Right lobe of liver (tissue), 6 donors: ENCODE data around the gene CCL8. TPM values are rescaled to one million over a fixed set of nuclear protein-coding genes. Genes with fewer than 3 reads are reported as not detected.
"Not testable (repeated sequence)": the region's sequence is repeated elsewhere in the genome, so short reads cannot be mapped to it uniquely, and the experiment has no call there.

Source experiments
- ATAC-seq, 4 donors: fragments of 200-7000 bp; cut with Tn5 transposase; one replicate each; pipeline ENCODE4 v1.9.1; 2020; ENCODE audit warnings: mild to moderate bottlenecking in 4 of 4, moderate library complexity in 4 of 4
- DNase-seq, 3 donors: peaks; one replicate each; pipeline ENCODE4 v3.0.0-alpha.2; 2020
- H3K27ac ChIP-seq, 3 donors: fragments of 200-600 bp; one replicate each; pipeline ENCODE4 v1.8.0; 2022
- H3K27me3 ChIP-seq, 2 donors: fragments of 200-600 bp; one replicate each; pipeline ENCODE4 v1.8.0; 2022
- H3K36me3 ChIP-seq, 4 donors: fragments of 200-600 bp; sonication (generic) in 1 of 4; one replicate each; pipeline versions ENCODE4 v1.5.1 to v1.8.0; 2017 to 2022; ENCODE audit warnings: control low read depth in 1 of 4
- H3K4me1 ChIP-seq, 4 donors: fragments of 200-600 bp; sonication (generic) in 1 of 4; one replicate each; pipeline versions ENCODE4 v1.5.1 to v1.8.0; 2017 to 2022; ENCODE audit warnings: control low read depth in 1 of 4
- H3K4me3 ChIP-seq, 3 donors: fragments of 200-600 bp; one replicate each; pipeline ENCODE4 v1.8.0; 2022
- H3K9me3 ChIP-seq, 4 donors: fragments of 200-600 bp; sonication (generic) in 1 of 4; one replicate each; pipeline versions ENCODE4 v1.5.1 to v1.8.0; 2017 to 2022; ENCODE audit warnings: control low read depth in 1 of 4
- CTCF ChIP-seq, 4 donors: fragments of 200-600 bp in 3 of 4; fragments of 450-650 bp in 1 of 4; IDR thresholded peaks; one replicate each; pipeline versions ENCODE4 v1.5.1 to v1.8.0; 2016 to 2022; ENCODE audit warnings: antibody characterized with exemption in 4 of 4, mild to moderate bottlenecking in 2 of 4
- POLR2A ChIP-seq: fragments of 450-650 bp; IDR thresholded peaks from one replicate; pipeline ENCODE4 v1.6.1; 2017; ENCODE audit warnings: antibody characterized with exemption, mild to moderate bottlenecking
- WGBS: methylation state at CpG from one replicate; pipeline ENCODE4 v1.1.6; 2018; ENCODE audit warnings: low coverage, low lambda C conversion rate; ENCODE audit not compliant: insufficient coverage; ENCODE audit errors: missing lambda C conversion rate; 5-methylcytosine and 5-hydroxymethylcytosine counted together
- intact Hi-C, 2 donors: fragments of 100-400 bp; cut with DNase I; formaldehyde crosslinking; loops; one replicate each; pipeline versions ENCODE4 v1.11.2 to v1.14.1; 2022
- total RNA-seq, 6 experiments: library from RNA; depleted of rRNA in 2 of 6; stranded (reverse); fragments of >200 nt in 2 of 6; fragmentation: NEBNext Ultra II Directional in 3 of 6; extraction: Animal tissue kit (Norgen Biotek cat#: 25700) in 3 of 6; gene quantifications; one replicate each; pipeline versions ENCODE4 v1.1.0 to v1.2.4, GENCODE V29; 2016 to 2023
- donor health status: DM: no; HTN: yes; CAD: no.
- donor health status: DM: no; HTN: no; CAD: no.
- donor health status: DM: no; HTN: no; CAD: no.
- donor health status: DM: no; HTN: yes; CAD: no.
- donor health status: DM: no; HTN: yes; CAD: no.

CCL8 gene
- total RNA-seq, 6 experiments from 2014 or later: 0.69 TPM; not detected in 5

DNA sequence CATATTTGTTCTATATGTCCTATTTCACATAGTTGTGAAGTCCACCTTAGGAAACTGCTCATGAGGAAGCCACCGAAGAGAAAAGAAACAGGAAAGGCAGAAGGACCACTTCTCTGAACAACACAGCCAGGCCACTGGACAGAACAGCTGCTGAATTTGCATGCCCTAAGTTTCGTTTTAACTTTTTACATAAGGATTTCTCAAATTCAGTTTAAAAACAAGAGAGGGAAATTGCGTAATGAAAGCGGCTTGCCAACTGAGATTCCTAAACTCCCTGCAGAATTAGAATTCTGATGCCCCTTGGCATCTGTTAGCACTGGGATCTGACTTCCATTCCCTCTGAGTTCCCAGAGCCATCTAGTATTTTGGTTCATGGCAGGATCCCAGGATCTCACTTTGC, 5.0 kb upstream of the CCL8 start:
- no peaks in the 10 kb centered on the region for H3K36me3 ChIP-seq
- peak in 3 of 4 donors; percentile 28 to 59 (median 29) for ATAC-seq
- no peaks in the 10 kb centered on the region for H3K27me3 ChIP-seq
- WGBS: 23% methylated on average over 4 of the region's 4 CpGs
- no peaks in the 10 kb centered on the region for H3K9me3 ChIP-seq
- TF ChIP-seq CTCF (IDR thresholded peaks at IDR 0.05): no peak
- intact Hi-C loops: no loop called here
- H3K4me3 ChIP-seq: no peak overlapping the region
- no peak for DNase-seq
- no peak overlapping the region for H3K27ac ChIP-seq
- no peaks in the 10 kb centered on the region for H3K4me1 ChIP-seq

DNA sequence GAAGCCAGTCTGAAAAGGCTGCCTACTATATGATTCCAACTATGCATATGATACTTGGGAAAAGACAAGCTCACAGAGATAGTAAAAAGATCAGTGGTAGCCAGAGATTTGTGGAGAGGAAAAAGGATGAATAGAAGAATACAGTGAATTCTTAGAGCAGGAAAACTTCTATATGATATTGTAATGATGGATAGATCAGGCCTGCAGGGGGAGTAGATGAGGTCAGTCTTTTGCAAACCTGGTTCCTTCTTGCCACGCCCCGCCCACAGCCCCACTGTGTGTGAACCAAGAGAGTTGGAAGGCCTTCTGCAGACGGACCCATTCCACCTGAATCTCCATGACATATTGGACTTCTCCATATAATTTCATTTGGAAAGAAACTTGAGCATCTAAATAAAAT, 761 bp upstream of the CCL8 start:
- Histone ChIP-seq H3K9me3 (no peaks in the 10 kb centered on the region), H3K4me1 (no peaks in the 10 kb centered on the region), H3K4me3 (no peak overlapping the region), H3K36me3 (no peaks in the 10 kb centered on the region), H3K27me3 (no peaks in the 10 kb centered on the region), H3K27ac (no peak overlapping the region)
- TF ChIP-seq CTCF (IDR thresholded peaks at IDR 0.05) (no peak), POLR2A (no peak)
- intact Hi-C loops: no loop called here
- ATAC-seq (peak in 1 of 4 donors; percentile 21), DNase-seq (no peak)
- WGBS: no CpG with 5 or more reads among the region's 3 CpGs

GRCh38 chr17:34321964-34322363, 2.7 kb downstream of the CCL8 start:
- Histone ChIP-seq H3K4me3 (no peak overlapping the region), H3K9me3 (no peaks in the 10 kb centered on the region), H3K27ac (no peak overlapping the region), H3K4me1 (no peaks in the 10 kb centered on the region), H3K36me3 (no peaks in the 10 kb centered on the region), H3K27me3 (no peaks in the 10 kb centered on the region)
- DNase-seq (no peak), ATAC-seq (no peak)
- TF ChIP-seq CTCF (IDR thresholded peaks at IDR 0.05): no peak
- TF ChIP-seq POLR2A: no peak
- intact Hi-C loops: no loop called here

- H3K9me3 ChIP-seq, H3K27me3 ChIP-seq, H3K36me3 ChIP-seq, H3K4me3 ChIP-seq, DNase-seq, H3K27ac ChIP-seq, intact Hi-C loops, ATAC-seq, H3K4me1 ChIP-seq: not testable (repeated sequence)
- 44% methylated on average over 4 of the region's 4 CpGs for WGBS
These were observed 8.3 kb downstream of the CCL8 start for GRCh38 chr17:34327580-34327979.

GRCh38 chr17:34337701-34338100, 18.5 kb downstream of the CCL8 start:
- Histone ChIP-seq H3K4me3 (no peak overlapping the region), H3K36me3 (no peaks in the 10 kb centered on the region), H3K9me3 (no peaks in the 10 kb centered on the region), H3K27me3 (no peaks in the 10 kb centered on the region), H3K4me1 (no peaks in the 10 kb centered on the region), H3K27ac (no peak overlapping the region)
- intact Hi-C loops: no loop called here
- TF ChIP-seq POLR2A: no peak
- WGBS: 80% methylated on average over 1 of the region's 1 CpG
- ATAC-seq (no peak), DNase-seq (no peak)

DNA sequence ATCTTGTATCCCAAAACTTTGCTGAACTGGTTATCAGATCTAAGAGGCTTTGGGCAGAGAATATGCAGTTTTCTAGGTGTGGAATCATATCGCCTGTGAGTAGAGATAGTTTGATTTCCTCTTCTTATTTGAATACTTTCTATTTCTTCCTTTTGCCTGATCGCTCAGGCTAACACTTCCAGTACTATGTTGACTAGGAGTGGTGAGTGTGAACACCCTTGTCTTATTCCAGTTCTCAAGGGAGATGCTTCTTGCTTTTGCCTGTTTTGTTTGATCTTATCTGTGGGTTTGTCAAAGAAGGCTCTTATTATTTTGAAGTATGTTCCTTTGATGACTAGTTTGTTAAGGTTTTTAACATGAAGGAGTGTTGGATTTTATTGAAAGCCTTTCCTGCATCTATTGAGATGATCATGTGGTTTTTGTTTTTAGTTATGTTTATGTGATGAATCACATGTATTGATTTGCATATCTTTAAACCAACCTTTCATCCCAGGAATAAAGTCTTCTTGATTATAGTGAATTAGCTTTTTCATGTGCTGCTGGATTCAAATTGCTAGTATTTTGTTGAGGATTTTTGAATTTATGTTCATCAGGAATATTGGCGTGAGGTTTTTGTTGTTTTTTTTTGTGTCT, 20.0 kb downstream of the CCL8 start:
- Histone ChIP-seq H3K36me3 (no peaks in the 10 kb centered on the region), H3K9me3 (no peaks in the 10 kb centered on the region), H3K27me3 (no peaks in the 10 kb centered on the region), H3K4me3 (no peak overlapping the region), H3K27ac (no peak overlapping the region), H3K4me1 (no peaks in the 10 kb centered on the region)
- DNase-seq (no peak), ATAC-seq (no peak)
- WGBS: 65% methylated on average over 3 of the region's 3 CpGs
- TF ChIP-seq POLR2A (no peak), CTCF (IDR thresholded peaks at IDR 0.05) (no peak)
- intact Hi-C loops: no loop called here
